Measurements from ENCODE around the gene SEC63. TPM values are rescaled to one million over a fixed set of nuclear protein-coding genes. Genes with fewer than 3 reads are reported as not detected.

SEC63 gene
- total RNA-seq, 1 donor from 2014 or later, result 94.4 TPM

- H3K9me3 Mint-ChIP-seq, result no peaks in the 10 kb centered on the region
- DNase-seq, result peak; percentile 95
- peaks cover 6% of the 10 kb centered on the region for H3K27me3 Mint-ChIP-seq
- H3K4me3 Mint-ChIP-seq, result peak overlapping the region; percentile 80
- intact Hi-C loops (cut with micrococcal nuclease), result loop anchor here (1.0 kb wide), 5 partner anchors 25 to 173 kb away; no protein-coding TSS in a partner anchor
- H3K36me3 Mint-ChIP-seq (ENCODE audit: low read depth), result no peaks in the 10 kb centered on the region
- H3K27ac Mint-ChIP-seq, result peak overlapping the region; percentile 54
- peaks cover 21% of the 10 kb centered on the region for H3K4me1 Mint-ChIP-seq
These were observed 109.9 kb downstream of the SEC63 start for GRCh38 chr6:107847844-107848802.

GRCh38 chr6:107846262-107846795 is 111.7 kb downstream of the SEC63 start:
- H3K4me3 Mint-ChIP-seq, result no peak overlapping the region
- intact Hi-C loops (cut with micrococcal nuclease), result no loop called here
- H3K36me3 Mint-ChIP-seq (ENCODE audit: low read depth), result no peaks in the 10 kb centered on the region
- peak; percentile 56 for DNase-seq
- peaks cover 23% of the 10 kb centered on the region for H3K4me1 Mint-ChIP-seq
- H3K9me3 Mint-ChIP-seq, result no peaks in the 10 kb centered on the region
- peaks cover 6% of the 10 kb centered on the region for H3K27me3 Mint-ChIP-seq
- H3K27ac Mint-ChIP-seq, result no peak overlapping the region

- intact Hi-C loops (cut with micrococcal nuclease), result no loop called here
- Mint-ChIP-seq H3K9me3 (no peaks in the 10 kb centered on the region), H3K27ac (no peak overlapping the region), H3K36me3 (ENCODE audit: low read depth) (no peaks in the 10 kb centered on the region), H3K27me3 (peaks cover 6% of the 10 kb centered on the region), H3K4me1 (peaks cover 23% of the 10 kb centered on the region), H3K4me3 (no peak overlapping the region)
- DNase-seq, result peak; percentile 51
These were observed 112.2 kb downstream of the SEC63 start for GRCh38 chr6:107845777-107846176.

GRCh38 chr6:107843400-107843799 is 114.6 kb downstream of the SEC63 start:
- Mint-ChIP-seq H3K27me3 (peaks cover 5% of the 10 kb centered on the region), H3K4me1 (peaks cover 20% of the 10 kb centered on the region), H3K36me3 (ENCODE audit: low read depth) (no peaks in the 10 kb centered on the region), H3K27ac (peak overlapping the region; percentile 80), H3K9me3 (no peaks in the 10 kb centered on the region), H3K4me3 (peak overlapping the region; percentile 55)
- DNase-seq, result peak; percentile 66
- intact Hi-C loops (cut with micrococcal nuclease), result no loop called here

- H3K27ac Mint-ChIP-seq, result no peak overlapping the region
- DNase-seq, result peak; percentile 40
- intact Hi-C loops (cut with micrococcal nuclease), result no loop called here
- peaks cover 8% of the 10 kb centered on the region for H3K9me3 Mint-ChIP-seq
- no peak overlapping the region for H3K4me3 Mint-ChIP-seq
- H3K36me3 Mint-ChIP-seq (ENCODE audit: low read depth), result no peaks in the 10 kb centered on the region
- peaks cover 7% of the 10 kb centered on the region for H3K27me3 Mint-ChIP-seq
- H3K4me1 Mint-ChIP-seq, result peaks cover 13% of the 10 kb centered on the region
These were observed 116.7 kb downstream of the SEC63 start for GRCh38 chr6:107841275-107841670.

- Mint-ChIP-seq H3K36me3 (ENCODE audit: low read depth) (no peaks in the 10 kb centered on the region), H3K9me3 (peaks cover 8% of the 10 kb centered on the region), H3K27me3 (peaks cover 7% of the 10 kb centered on the region), H3K27ac (no peak overlapping the region), H3K4me1 (peaks cover 13% of the 10 kb centered on the region), H3K4me3 (no peak overlapping the region)
- intact Hi-C loops (cut with micrococcal nuclease), result no loop called here
- DNase-seq, result peak; percentile 33
These were observed 117.3 kb downstream of the SEC63 start for GRCh38 chr6:107840636-107841274.

- Mint-ChIP-seq H3K4me1 (peaks cover 20% of the 10 kb centered on the region), H3K4me3 (no peak overlapping the region), H3K27ac (no peak overlapping the region), H3K36me3 (ENCODE audit: low read depth) (no peaks in the 10 kb centered on the region), H3K9me3 (peaks cover 8% of the 10 kb centered on the region), H3K27me3 (peaks cover 1% of the 10 kb centered on the region)
- DNase-seq, result no peak
- intact Hi-C loops (cut with micrococcal nuclease), result no loop called here
These were observed 124.9 kb downstream of the SEC63 start for GRCh38 chr6:107833136-107833535.

- intact Hi-C loops (cut with micrococcal nuclease), result no loop called here
- Mint-ChIP-seq H3K36me3 (ENCODE audit: low read depth) (no peaks in the 10 kb centered on the region), H3K27ac (no peak overlapping the region)
These were observed 125.6 kb downstream of the SEC63 start for GRCh38 chr6:107832151-107833056.

GRCh38 chr6:107830060-107830459 is 127.9 kb downstream of the SEC63 start:
- Mint-ChIP-seq H3K4me1 (peaks cover 28% of the 10 kb centered on the region), H3K36me3 (ENCODE audit: low read depth) (no peaks in the 10 kb centered on the region), H3K9me3 (no peaks in the 10 kb centered on the region), H3K4me3 (no peak overlapping the region), H3K27me3 (no peaks in the 10 kb centered on the region), H3K27ac (peak overlapping the region; percentile 51)
- intact Hi-C loops (cut with micrococcal nuclease), result no loop called here
- DNase-seq, result no peak

More at GRCh38 chr6:107832151-107833056, 125.6 kb downstream of the SEC63 start:
- Mint-ChIP-seq H3K27me3 (peaks cover 1% of the 10 kb centered on the region), H3K9me3 (peaks cover 7% of the 10 kb centered on the region), H3K4me1 (peaks cover 27% of the 10 kb centered on the region), H3K4me3 (no peak overlapping the region)
- DNase-seq, result no peak

- no peak overlapping the region for H3K27ac Mint-ChIP-seq
- H3K9me3 Mint-ChIP-seq, result no peaks in the 10 kb centered on the region
- intact Hi-C loops (cut with micrococcal nuclease), result loop anchor here (10.0 kb wide), 1 partner anchor 1047 kb away; no protein-coding TSS in a partner anchor
- H3K4me3 Mint-ChIP-seq, result no peak overlapping the region
- peaks cover 43% of the 10 kb centered on the region for H3K4me1 Mint-ChIP-seq
- no peaks in the 10 kb centered on the region for H3K27me3 Mint-ChIP-seq
- DNase-seq, result peak; percentile 69
- no peaks in the 10 kb centered on the region for H3K36me3 Mint-ChIP-seq (ENCODE audit: low read depth)
These were observed 130.5 kb downstream of the SEC63 start for GRCh38 chr6:107827541-107827940.

GRCh38 chr6:107823047-107823557 is 134.9 kb downstream of the SEC63 start:
- peaks cover 4% of the 10 kb centered on the region for H3K36me3 Mint-ChIP-seq (ENCODE audit: low read depth)
- peak overlapping the region; percentile 95 for H3K27ac Mint-ChIP-seq
- H3K27me3 Mint-ChIP-seq, result no peaks in the 10 kb centered on the region
- peak overlapping the region; percentile 80 for H3K4me3 Mint-ChIP-seq
- intact Hi-C loops (cut with micrococcal nuclease), result loop anchor here (1.0 to 10.0 kb wide), 7 partner anchors 25 to 1304 kb away; partner anchors contain the start of gene SEC63
- no peaks in the 10 kb centered on the region for H3K9me3 Mint-ChIP-seq
- peaks cover 68% of the 10 kb centered on the region for H3K4me1 Mint-ChIP-seq
- DNase-seq, result peak; percentile 90

- intact Hi-C loops (cut with micrococcal nuclease), result loop anchor here (1.0 to 10.0 kb wide), 7 partner anchors 26 to 1304 kb away; partner anchors contain the start of gene SEC63
- no peaks in the 10 kb centered on the region for H3K27me3 Mint-ChIP-seq
- peak overlapping the region; percentile 95 for H3K27ac Mint-ChIP-seq
- H3K4me1 Mint-ChIP-seq, result peaks cover 68% of the 10 kb centered on the region
- H3K4me3 Mint-ChIP-seq, result peak overlapping the region; percentile 80
- H3K36me3 Mint-ChIP-seq (ENCODE audit: low read depth), result peaks cover 7% of the 10 kb centered on the region
- no peaks in the 10 kb centered on the region for H3K9me3 Mint-ChIP-seq
- peak; percentile 92 for DNase-seq
These were observed 135.6 kb downstream of the SEC63 start for GRCh38 chr6:107822176-107823046.
